ENCODE measurements around the gene CRIM1.

Gene CRIM1

DNA sequence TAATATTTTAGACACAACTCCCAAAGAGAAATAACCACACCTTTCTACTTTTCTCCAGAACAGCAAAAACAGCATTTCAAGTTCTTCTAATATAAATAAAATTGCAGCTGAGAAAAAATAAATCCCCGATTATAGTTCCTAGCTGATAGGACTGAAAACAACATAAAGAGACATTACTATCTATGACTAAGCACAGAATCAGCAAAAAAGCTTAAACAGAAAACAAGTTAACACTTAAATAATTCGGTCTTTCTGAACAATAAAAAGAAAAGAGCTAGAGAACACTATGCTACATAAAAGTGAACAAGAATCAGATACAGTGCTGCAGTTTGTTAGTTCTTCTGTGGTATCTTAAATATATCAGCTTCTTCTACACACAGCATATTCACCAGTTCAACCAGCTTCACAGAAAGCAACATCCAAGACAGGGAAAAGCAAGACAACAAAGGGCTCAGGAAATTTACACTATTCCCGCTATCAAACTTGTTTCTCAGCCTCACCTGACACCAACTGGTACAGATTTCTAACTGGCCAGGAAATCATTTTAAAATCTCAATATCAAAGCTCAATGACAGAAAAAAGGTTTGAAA lies 213.8 kb downstream of the CRIM1 start:
- TF ChIP-seq TAF1 (IDR thresholded peaks at IDR 0.05; ENCODE audit: low read depth): no peak
- TF ChIP-seq ZBTB7A (IDR thresholded peaks at IDR 0.05; ENCODE audit: low read depth): no peak
- no peak for TF ChIP-seq EGR1 (IDR thresholded peaks at IDR 0.05)
- TF ChIP-seq CEBPB (IDR thresholded peaks at IDR 0.05): no peak
- TF ChIP-seq, protein P1, sequence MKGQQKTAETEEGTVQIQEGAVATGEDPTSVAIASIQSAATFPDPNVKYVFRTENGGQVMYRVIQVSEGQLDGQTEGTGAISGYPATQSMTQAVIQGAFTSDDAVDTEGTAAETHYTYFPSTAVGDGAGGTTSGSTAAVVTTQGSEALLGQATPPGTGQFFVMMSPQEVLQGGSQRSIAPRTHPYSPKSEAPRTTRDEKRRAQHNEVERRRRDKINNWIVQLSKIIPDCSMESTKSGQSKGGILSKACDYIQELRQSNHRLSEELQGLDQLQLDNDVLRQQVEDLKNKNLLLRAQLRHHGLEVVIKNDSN (IDR thresholded peaks at IDR 0.05): no peak
- TF ChIP-seq, protein P2, sequence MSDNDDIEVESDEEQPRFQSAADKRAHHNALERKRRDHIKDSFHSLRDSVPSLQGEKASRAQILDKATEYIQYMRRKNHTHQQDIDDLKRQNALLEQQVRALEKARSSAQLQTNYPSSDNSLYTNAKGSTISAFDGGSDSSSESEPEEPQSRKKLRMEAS (IDR thresholded peaks at IDR 0.05): no peak

DNA sequence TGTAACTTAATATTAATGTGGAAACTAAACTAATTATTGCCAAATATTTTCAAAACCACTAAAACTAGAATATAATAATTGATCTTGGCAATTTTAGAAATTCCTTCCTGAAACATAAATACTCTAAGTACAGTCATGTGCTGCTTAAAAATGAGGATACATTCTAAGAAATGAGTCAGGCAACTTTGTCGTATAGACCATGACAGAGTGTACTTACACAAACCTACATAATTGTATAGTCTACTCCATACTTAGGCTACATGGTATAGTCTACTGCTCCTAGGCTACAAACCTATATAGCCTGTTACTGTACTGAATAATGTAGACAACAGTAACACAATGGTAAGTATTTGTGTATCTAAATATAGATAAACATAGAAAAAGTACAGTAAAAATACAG lies 214.8 kb downstream of the CRIM1 start:
- TF ChIP-seq, protein P3, sequence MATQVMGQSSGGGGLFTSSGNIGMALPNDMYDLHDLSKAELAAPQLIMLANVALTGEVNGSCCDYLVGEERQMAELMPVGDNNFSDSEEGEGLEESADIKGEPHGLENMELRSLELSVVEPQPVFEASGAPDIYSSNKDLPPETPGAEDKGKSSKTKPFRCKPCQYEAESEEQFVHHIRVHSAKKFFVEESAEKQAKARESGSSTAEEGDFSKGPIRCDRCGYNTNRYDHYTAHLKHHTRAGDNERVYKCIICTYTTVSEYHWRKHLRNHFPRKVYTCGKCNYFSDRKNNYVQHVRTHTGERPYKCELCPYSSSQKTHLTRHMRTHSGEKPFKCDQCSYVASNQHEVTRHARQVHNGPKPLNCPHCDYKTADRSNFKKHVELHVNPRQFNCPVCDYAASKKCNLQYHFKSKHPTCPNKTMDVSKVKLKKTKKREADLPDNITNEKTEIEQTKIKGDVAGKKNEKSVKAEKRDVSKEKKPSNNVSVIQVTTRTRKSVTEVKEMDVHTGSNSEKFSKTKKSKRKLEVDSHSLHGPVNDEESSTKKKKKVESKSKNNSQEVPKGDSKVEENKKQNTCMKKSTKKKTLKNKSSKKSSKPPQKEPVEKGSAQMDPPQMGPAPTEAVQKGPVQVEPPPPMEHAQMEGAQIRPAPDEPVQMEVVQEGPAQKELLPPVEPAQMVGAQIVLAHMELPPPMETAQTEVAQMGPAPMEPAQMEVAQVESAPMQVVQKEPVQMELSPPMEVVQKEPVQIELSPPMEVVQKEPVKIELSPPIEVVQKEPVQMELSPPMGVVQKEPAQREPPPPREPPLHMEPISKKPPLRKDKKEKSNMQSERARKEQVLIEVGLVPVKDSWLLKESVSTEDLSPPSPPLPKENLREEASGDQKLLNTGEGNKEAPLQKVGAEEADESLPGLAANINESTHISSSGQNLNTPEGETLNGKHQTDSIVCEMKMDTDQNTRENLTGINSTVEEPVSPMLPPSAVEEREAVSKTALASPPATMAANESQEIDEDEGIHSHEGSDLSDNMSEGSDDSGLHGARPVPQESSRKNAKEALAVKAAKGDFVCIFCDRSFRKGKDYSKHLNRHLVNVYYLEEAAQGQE (IDR thresholded peaks at IDR 0.05; ENCODE audit: low read depth): no peak
- TF ChIP-seq, protein P2 (IDR thresholded peaks at IDR 0.05): no peak
- no peak for TF ChIP-seq NFIC (IDR thresholded peaks at IDR 0.05)
- TF ChIP-seq TEAD4 (IDR thresholded peaks at IDR 0.05): no peak
- TF ChIP-seq, protein P1 (IDR thresholded peaks at IDR 0.05): no peak
- TF ChIP-seq EP300 (IDR thresholded peaks at IDR 0.05; ENCODE audit: borderline replicate concordance): no peak
- TF ChIP-seq TAF1 (IDR thresholded peaks at IDR 0.05; ENCODE audit: low read depth): no peak
- TF ChIP-seq RAD21 (IDR thresholded peaks at IDR 0.05; ENCODE audit: low read depth): no peak
- TF ChIP-seq CREB1 (IDR thresholded peaks at IDR 0.05; ENCODE audit: low read depth): no peak
- no peak for TF ChIP-seq YY1 (IDR thresholded peaks at IDR 0.05; ENCODE audit: low read depth)
- no peak for TF ChIP-seq ZBTB7A (IDR thresholded peaks at IDR 0.05; ENCODE audit: low read depth)
- no peak for TF ChIP-seq EGR1 (IDR thresholded peaks at IDR 0.05)
- no peak for TF ChIP-seq TCF12 (IDR thresholded peaks at IDR 0.05; ENCODE audit: low read depth)
- no peak for TF ChIP-seq CEBPB (IDR thresholded peaks at IDR 0.05)
- TF ChIP-seq FOXM1 (IDR thresholded peaks at IDR 0.05; ENCODE audit: borderline replicate concordance, low read depth): no peak

DNA sequence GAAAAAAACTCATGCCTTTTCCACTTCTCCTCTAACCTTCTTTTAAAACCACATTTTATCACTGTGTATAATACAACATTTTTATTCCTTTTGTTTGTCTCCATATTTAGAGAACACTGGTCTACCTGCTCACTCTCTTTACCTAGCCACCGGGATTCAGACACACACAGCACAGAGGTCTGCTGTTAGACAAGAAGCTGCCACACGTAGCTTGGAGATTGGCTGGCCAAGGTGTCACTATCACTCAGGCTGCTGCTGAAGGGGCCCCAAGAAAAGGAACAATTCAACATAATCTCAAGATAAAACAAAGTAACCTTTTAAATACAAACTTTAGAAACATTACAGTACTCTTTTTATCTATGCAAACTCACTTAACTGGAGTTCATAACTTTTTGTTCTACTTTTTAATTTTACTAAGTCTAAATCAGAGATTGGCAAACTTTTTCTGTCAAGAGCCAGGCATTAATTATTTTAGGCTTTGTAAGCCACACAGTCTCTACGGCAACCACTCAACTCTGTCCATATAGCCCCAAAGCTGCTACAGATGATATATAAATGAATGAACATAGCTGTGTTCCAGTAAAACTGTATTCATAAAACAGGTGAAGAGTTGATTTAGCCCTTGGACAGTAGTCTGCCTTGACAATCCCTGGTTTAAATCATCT lies 216.6 kb downstream of the CRIM1 start:
- TF ChIP-seq, protein P2 (IDR thresholded peaks at IDR 0.05): no peak

DNA sequence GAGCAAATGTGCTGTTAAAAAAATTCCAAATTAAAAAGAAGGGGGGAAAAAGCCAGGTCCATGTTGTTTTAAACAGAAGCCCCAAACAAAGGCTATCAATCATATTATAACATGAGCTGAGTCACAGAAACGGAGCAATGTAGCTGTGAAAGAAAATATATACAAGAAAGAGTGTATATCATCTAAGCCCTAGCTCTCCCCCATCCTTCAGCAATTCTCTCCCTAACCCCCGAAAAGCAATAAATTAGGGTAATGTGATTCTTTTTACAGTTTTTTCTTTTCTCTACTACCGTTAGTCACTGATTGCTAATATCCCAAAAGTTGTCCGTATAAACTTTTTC lies 217.1 kb downstream of the CRIM1 start:
- TF ChIP-seq CEBPB (IDR thresholded peaks at IDR 0.05) (no peak), TCF12 (IDR thresholded peaks at IDR 0.05; ENCODE audit: low read depth) (no peak), YY1 (IDR thresholded peaks at IDR 0.05; ENCODE audit: low read depth) (no peak), ZBTB7A (IDR thresholded peaks at IDR 0.05; ENCODE audit: low read depth) (no peak)
- TF ChIP-seq, protein P2 (IDR thresholded peaks at IDR 0.05): no peak

DNA sequence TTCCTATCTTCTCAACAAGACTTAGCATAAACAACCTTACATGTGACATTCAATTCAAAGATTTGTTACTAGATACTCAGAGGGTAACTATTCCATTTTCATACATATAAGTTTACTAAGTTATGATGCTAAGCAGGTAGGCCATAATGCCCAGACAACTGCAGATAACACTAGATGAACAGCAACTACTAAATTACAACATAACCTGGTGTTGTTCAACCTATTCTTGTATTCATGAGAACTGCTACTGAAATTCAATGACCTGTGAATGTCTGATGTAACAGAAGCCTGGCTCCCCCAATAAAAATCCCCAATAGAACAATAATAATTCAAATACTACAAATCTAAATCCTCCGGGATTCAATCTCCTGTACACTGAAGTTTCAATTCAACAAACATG lies 217.6 kb downstream of the CRIM1 start:
- no peak for TF ChIP-seq EP300 (IDR thresholded peaks at IDR 0.05; ENCODE audit: borderline replicate concordance)
- TF ChIP-seq, protein P1 (IDR thresholded peaks at IDR 0.05): no peak
- TF ChIP-seq NFIC (IDR thresholded peaks at IDR 0.05): no peak
- TF ChIP-seq FOXM1 (IDR thresholded peaks at IDR 0.05; ENCODE audit: borderline replicate concordance, low read depth): no peak
- TF ChIP-seq CREB1 (IDR thresholded peaks at IDR 0.05; ENCODE audit: low read depth): no peak
- no peak for TF ChIP-seq EGR1 (IDR thresholded peaks at IDR 0.05)
- TF ChIP-seq TAF1 (IDR thresholded peaks at IDR 0.05; ENCODE audit: low read depth): no peak
- TF ChIP-seq RAD21 (IDR thresholded peaks at IDR 0.05; ENCODE audit: low read depth): no peak
- TF ChIP-seq, protein P3 (IDR thresholded peaks at IDR 0.05; ENCODE audit: low read depth): no peak
- TF ChIP-seq TCF12 (IDR thresholded peaks at IDR 0.05; ENCODE audit: low read depth): no peak
